Testis (tissue), 3 donors: ENCODE results near the gene SIRPB2. TPM values are rescaled to one million over a fixed set of nuclear protein-coding genes. Genes with fewer than 3 reads are reported as not detected.

Experiments used
- DNase-seq: peaks from one replicate; pipeline ENCODE4 v3.0.0-alpha.2; 2019
- H3K27ac ChIP-seq, 2 donors: fragments of 200-600 bp; sonication (generic); one replicate each; pipeline ENCODE4 v1.5.1; 2019
- H3K27me3 ChIP-seq: fragments of 200-600 bp; sonication (generic); one replicate; pipeline ENCODE4 v1.5.1; 2019
- H3K36me3 ChIP-seq: fragments of 200-600 bp; sonication (generic); one replicate; pipeline ENCODE4 v1.5.1; 2017; ENCODE audit warnings: low read depth; ENCODE audit errors: missing control alignments
- H3K4me1 ChIP-seq: fragments of 200-600 bp; sonication (generic); one replicate; pipeline ENCODE4 v1.5.1; 2019
- H3K4me3 ChIP-seq, 2 donors: fragments of 200-600 bp; sonication (generic); one replicate each; pipeline ENCODE4 v1.5.1; 2017 to 2019
- H3K9me3 ChIP-seq: fragments of 200-600 bp; sonication (generic); one replicate; pipeline ENCODE4 v1.5.1; 2017
- POLR2A ChIP-seq: fragments of 450-650 bp; IDR thresholded peaks from one replicate; pipeline ENCODE4 v1.6.1; 2017; ENCODE audit warnings: antibody characterized with exemption, mild to moderate bottlenecking, moderate library complexity
- WGBS, 2 donors: methylation state at CpG; one replicate each; pipeline ENCODE4 v1.1.5; 2018; 5-methylcytosine and 5-hydroxymethylcytosine counted together
- intact Hi-C: fragments of 100-400 bp; cut with DNase I; formaldehyde crosslinking; loops from one replicate; pipeline ENCODE4 v1.15.1; 2023; ENCODE audit warnings: low total_unique reads
- polyA plus RNA-seq: library from polyadenylated mRNA; stranded (reverse); fragments of 350-450 nt; fragmentation: Illumina TruSeq; extraction: RNeasy Lipid Tissue Mini Kit (QIAGEN cat#74804); gene quantifications from one replicate; pipeline ENCODE4 v1.2.3, GENCODE V29; 2014; ENCODE audit warnings: low read depth, low replicate concordance; ENCODE audit not compliant: insufficient read depth
- total RNA-seq, 2 donors: library from RNA; depleted of rRNA; stranded (reverse); fragments of >200 nt; gene quantifications; one replicate each; pipeline ENCODE4 v1.2.3, GENCODE V29; 2016
- TF ChIP-seq, protein P1 (sequence below), 3 experiments: fragments of 450-650 bp in 2 of 3; fragments of 200-600 bp in 1 of 3; sonication (generic) in 1 of 3; IDR thresholded peaks; one replicate each; pipeline ENCODE4 v1.5.1; 2016 to 2019; ENCODE audit warnings: antibody characterized with exemption in 3 of 3, mild to moderate bottlenecking in 2 of 3, moderate library complexity in 1 of 3

The SIRPB2 gene
- total and polyA plus RNA-seq, 3 donors from 2014 or later = 0.63 to 3.3 (median 1.5) TPM

- H3K4me3 ChIP-seq = no peak overlapping the region
- intact Hi-C loops = no loop called here
- H3K4me1 ChIP-seq = no peaks in the 10 kb centered on the region
- DNase-seq = no peak
- no peak overlapping the region for H3K27ac ChIP-seq
- WGBS, 2 donors = 21 to 52% methylated on average over 1 of the region's 1 CpG
- no peaks in the 10 kb centered on the region for H3K9me3 ChIP-seq
- no peak for TF ChIP-seq POLR2A
- TF ChIP-seq, protein P1, sequence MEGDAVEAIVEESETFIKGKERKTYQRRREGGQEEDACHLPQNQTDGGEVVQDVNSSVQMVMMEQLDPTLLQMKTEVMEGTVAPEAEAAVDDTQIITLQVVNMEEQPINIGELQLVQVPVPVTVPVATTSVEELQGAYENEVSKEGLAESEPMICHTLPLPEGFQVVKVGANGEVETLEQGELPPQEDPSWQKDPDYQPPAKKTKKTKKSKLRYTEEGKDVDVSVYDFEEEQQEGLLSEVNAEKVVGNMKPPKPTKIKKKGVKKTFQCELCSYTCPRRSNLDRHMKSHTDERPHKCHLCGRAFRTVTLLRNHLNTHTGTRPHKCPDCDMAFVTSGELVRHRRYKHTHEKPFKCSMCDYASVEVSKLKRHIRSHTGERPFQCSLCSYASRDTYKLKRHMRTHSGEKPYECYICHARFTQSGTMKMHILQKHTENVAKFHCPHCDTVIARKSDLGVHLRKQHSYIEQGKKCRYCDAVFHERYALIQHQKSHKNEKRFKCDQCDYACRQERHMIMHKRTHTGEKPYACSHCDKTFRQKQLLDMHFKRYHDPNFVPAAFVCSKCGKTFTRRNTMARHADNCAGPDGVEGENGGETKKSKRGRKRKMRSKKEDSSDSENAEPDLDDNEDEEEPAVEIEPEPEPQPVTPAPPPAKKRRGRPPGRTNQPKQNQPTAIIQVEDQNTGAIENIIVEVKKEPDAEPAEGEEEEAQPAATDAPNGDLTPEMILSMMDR (IDR thresholded peaks at IDR 0.05) = no peak
- no peaks in the 10 kb centered on the region for H3K36me3 ChIP-seq
- no peaks in the 10 kb centered on the region for H3K27me3 ChIP-seq
Observed at GRCh38 chr20:1528811-1529210, 37.6 kb upstream of the SIRPB2 start.

- no peaks in the 10 kb centered on the region for H3K4me1 ChIP-seq
- no peak for DNase-seq
- no peak overlapping the region for H3K4me3 ChIP-seq
- no peaks in the 10 kb centered on the region for H3K36me3 ChIP-seq
- no peaks in the 10 kb centered on the region for H3K9me3 ChIP-seq
- H3K27ac ChIP-seq = no peak overlapping the region
- no peaks in the 10 kb centered on the region for H3K27me3 ChIP-seq
- intact Hi-C loops = no loop called here
- TF ChIP-seq POLR2A = no peak
- TF ChIP-seq, protein P1 (IDR thresholded peaks at IDR 0.05) = no peak
Observed at GRCh38 chr20:1527923-1528322, 36.7 kb upstream of the SIRPB2 start.

DNA sequence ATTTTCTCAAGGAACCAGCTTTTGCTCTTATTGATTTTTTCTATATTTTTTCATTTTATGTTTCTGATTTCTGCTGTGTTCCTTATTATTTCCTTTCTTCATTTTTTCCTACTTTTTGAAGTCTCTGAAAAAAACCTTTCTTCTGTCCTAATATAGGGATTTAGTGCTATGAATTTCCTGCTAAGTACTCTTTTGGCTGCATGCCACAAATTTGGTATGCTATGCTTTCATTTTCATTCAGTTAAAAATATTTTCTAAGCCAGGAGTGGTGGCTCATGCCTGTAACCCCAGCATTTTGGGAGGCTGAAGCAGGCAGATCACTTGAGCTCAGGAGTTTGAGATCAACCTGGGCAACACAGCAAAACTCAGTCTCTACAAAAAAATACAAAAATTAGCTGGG is 35.7 kb upstream of the SIRPB2 start:
- TF ChIP-seq POLR2A = no peak
- TF ChIP-seq, protein P1 (IDR thresholded peaks at IDR 0.05) = no peak
- Histone ChIP-seq H3K4me3 (no peak overlapping the region), H3K27ac (no peak overlapping the region), H3K27me3 (no peaks in the 10 kb centered on the region), H3K9me3 (no peaks in the 10 kb centered on the region), H3K36me3 (no peaks in the 10 kb centered on the region), H3K4me1 (no peaks in the 10 kb centered on the region)
- no peak for DNase-seq
- intact Hi-C loops = no loop called here

DNA sequence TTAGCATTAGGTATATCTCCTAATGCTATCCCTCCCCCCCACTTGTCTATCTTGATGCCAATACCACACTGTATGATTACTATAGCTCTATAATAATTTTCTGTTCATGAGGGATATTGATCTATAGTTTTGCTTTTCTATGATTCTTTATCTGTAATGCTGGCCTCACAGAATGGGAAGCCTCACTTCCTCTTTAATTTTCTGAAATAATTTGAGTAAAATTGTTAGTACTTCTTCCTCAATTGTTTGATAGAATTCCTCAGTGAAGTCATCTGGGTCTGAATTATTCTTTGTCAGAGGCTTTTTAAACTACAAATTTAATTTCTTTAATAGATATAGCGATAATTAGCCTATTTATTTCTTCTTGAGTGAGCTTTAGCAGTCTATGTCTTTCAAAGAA is 35.1 kb upstream of the SIRPB2 start:
- WGBS, 2 donors = 79 to 87% methylated on average over 1 of the region's 1 CpG
- DNase-seq = no peak
- intact Hi-C loops = no loop called here
- H3K4me1 ChIP-seq = no peaks in the 10 kb centered on the region
- no peaks in the 10 kb centered on the region for H3K27me3 ChIP-seq
- TF ChIP-seq POLR2A = no peak
- TF ChIP-seq, protein P1 (IDR thresholded peaks at IDR 0.05) = no peak
- no peaks in the 10 kb centered on the region for H3K36me3 ChIP-seq
- no peak overlapping the region for H3K4me3 ChIP-seq
- no peaks in the 10 kb centered on the region for H3K9me3 ChIP-seq
- no peak overlapping the region for H3K27ac ChIP-seq

DNA sequence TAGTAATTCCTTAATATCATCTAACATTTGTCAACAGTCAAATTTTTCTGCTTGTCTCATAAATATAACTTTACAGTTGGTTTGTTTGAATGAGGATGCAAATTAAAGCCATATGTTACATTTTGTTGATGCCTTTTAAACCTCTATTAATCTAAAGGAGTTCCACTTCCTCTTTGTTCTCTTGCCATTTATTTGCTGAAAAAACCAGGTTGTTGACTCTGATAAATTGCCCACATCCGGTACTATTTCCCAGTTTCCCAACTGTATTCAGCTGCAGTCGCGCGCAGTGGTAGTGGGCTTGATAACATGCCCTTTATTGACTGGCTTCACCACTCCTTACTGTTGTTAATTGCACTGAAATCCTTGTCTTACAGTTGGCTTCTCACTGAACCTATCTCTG is 32.8 kb upstream of the SIRPB2 start:
- TF ChIP-seq, protein P1 (IDR thresholded peaks at IDR 0.05) = no peak
- no peak for TF ChIP-seq POLR2A
- DNase-seq = no peak
- WGBS, 2 donors = 51 to 70% methylated on average over 4 of the region's 4 CpGs
- H3K27me3 ChIP-seq = no peaks in the 10 kb centered on the region
- H3K36me3 ChIP-seq = no peaks in the 10 kb centered on the region
- H3K4me1 ChIP-seq = no peaks in the 10 kb centered on the region
- H3K4me3 ChIP-seq = no peak overlapping the region
- intact Hi-C loops = no loop called here
- H3K9me3 ChIP-seq = no peaks in the 10 kb centered on the region
- H3K27ac ChIP-seq = no peak overlapping the region
